ENCODE results near the gene RFX2. TPM values are rescaled to one million over a fixed set of nuclear protein-coding genes. Genes with fewer than 3 reads are reported as not detected.

RFX2 gene
- total RNA-seq, 4 donors from 2014 or later, result 0.31 to 10.5 (median 2.2) TPM

DNA sequence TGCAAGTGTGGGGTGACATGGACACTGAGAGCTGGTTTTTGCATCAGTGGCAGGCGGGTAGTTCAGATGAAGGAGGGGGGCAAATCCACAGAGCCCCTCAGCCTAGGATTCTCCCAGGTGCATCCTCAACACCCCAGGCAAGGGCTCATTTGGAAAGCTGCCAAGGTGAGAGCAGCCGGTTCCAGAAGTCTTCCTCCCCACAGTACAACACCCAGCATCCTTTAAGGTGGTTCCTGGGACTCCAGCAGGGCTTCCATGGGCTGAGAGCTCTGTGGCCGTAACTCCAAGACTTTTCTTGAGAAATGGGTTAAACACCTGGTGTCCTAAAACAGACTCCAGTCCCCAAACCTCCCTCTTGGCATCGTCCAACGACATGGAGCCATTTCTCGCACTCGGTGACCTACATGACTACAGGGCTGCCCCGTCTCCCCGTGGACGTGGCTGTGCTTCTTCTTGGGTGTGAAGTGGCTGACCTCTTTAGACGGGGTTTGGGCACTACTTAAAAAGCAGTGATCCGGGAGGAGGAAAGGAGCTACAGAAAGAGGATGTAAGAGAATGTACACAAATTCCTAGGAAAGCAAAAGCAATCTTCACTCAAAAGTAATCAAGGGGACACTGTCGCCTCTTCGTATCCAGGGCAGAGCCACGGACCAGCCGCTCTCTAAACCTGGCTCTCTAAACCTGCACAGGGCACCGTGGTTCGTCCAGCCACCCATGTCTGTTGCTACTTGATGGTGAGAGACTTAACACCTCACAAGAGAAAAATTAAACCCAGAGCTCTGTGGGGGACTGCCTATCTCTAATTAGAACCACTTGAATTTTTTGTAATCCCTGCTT lies 157.9 kb downstream of the RFX2 start:
- in situ Hi-C loops (cut with MboI; ENCODE audit: low sequenced_read_pairs in 4 of 4), result no loop called here
- DNase-seq (no peak), ATAC-seq (no peak)
- Histone ChIP-seq H3K27ac (no peak overlapping the region), H3K27me3 (no peaks in the 10 kb centered on the region), H3K4me1 (peaks cover 58 to 64% of the 10 kb centered on the region in 2 donors), H3K4me3 (no peak overlapping the region), H3K36me3 (no peaks in the 10 kb centered on the region), H3K9me3 (no peaks in the 10 kb centered on the region)
- TF ChIP-seq, protein P1, sequence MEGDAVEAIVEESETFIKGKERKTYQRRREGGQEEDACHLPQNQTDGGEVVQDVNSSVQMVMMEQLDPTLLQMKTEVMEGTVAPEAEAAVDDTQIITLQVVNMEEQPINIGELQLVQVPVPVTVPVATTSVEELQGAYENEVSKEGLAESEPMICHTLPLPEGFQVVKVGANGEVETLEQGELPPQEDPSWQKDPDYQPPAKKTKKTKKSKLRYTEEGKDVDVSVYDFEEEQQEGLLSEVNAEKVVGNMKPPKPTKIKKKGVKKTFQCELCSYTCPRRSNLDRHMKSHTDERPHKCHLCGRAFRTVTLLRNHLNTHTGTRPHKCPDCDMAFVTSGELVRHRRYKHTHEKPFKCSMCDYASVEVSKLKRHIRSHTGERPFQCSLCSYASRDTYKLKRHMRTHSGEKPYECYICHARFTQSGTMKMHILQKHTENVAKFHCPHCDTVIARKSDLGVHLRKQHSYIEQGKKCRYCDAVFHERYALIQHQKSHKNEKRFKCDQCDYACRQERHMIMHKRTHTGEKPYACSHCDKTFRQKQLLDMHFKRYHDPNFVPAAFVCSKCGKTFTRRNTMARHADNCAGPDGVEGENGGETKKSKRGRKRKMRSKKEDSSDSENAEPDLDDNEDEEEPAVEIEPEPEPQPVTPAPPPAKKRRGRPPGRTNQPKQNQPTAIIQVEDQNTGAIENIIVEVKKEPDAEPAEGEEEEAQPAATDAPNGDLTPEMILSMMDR (IDR thresholded peaks at IDR 0.05 in 4 of 5, conservative IDR thresholded peaks at IDR 0.05 in 1 of 5), result no peak
- no peak for TF ChIP-seq POLR2A (IDR thresholded peaks at IDR 0.05)
- intact Hi-C loops (cut with DNase I; ENCODE audit: low total_unique reads), result no loop called here

DNA sequence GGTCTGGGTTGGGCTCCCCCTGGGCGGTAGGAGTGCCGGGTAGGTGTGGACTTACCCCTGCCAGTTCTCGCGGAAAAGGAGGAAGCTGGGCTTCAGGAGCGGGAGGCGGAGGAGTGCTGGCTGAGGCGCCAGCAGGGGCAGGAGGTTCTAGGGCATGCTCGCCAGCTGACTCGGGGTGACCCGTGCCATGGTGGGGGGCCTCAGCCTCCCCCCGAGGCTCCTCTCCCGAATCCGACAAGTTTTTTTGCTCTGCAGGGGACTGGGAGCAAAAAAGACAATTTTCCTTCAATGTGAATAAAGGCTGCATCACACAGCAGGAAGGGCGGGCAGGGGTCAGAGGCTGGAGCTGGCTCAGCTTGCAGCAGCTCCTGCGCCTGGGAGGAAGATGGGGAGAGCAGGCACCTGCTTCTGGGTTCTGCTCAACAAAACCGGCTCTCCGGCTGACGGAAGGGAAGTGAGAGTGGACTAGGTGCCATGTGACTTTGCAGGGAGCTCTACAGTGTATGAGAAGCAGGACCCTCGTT lies 158.9 kb downstream of the RFX2 start:
- intact Hi-C loops (cut with DNase I; ENCODE audit: low total_unique reads) (no loop called here), in situ Hi-C loops (cut with MboI; ENCODE audit: low sequenced_read_pairs in 4 of 4) (no loop called here)
- Histone ChIP-seq H3K9me3 (no peaks in the 10 kb centered on the region), H3K27me3 (no peaks in the 10 kb centered on the region), H3K27ac (no peak overlapping the region), H3K36me3 (no peaks in the 10 kb centered on the region), H3K4me1 (peaks cover 58 to 60% of the 10 kb centered on the region in 2 donors), H3K4me3 (no peak overlapping the region)
- DNase-seq, result no peak
- TF ChIP-seq POLR2A (IDR thresholded peaks at IDR 0.05), result no peak
- no peak for ATAC-seq

DNA sequence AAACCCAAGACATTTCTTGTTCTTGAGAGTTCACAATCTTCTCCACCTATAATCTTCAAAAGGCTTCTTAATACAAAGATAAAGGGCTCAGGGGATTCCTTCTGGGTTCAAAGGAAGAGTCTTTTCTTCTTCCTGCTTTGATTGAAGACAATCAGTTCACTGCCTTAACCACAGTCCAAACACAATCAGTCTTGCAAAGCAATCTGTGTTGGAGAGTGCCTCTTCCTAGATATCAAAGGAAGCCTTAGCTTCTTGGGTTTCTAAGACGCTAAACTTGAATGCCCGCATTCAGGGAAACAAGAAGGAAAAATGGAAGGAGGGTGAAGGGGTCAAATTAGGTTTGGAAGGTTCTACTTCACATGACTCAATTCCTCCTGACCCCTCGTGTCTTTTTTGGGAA lies 159.6 kb downstream of the RFX2 start:
- intact Hi-C loops (cut with DNase I; ENCODE audit: low total_unique reads), result no loop called here
- Histone ChIP-seq H3K27me3 (no peaks in the 10 kb centered on the region), H3K9me3 (no peaks in the 10 kb centered on the region), H3K4me3 (no peak overlapping the region), H3K4me1 (peaks cover 56 to 58% of the 10 kb centered on the region in 2 donors), H3K27ac (no peak overlapping the region), H3K36me3 (no peaks in the 10 kb centered on the region)
- DNase-seq (no peak), ATAC-seq (no peak)
- TF ChIP-seq, protein P1 (IDR thresholded peaks at IDR 0.05 in 4 of 5, conservative IDR thresholded peaks at IDR 0.05 in 1 of 5), result no peak
- TF ChIP-seq POLR2A (IDR thresholded peaks at IDR 0.05), result no peak
- in situ Hi-C loops (cut with MboI; ENCODE audit: low sequenced_read_pairs in 4 of 4), result no loop called here

DNA sequence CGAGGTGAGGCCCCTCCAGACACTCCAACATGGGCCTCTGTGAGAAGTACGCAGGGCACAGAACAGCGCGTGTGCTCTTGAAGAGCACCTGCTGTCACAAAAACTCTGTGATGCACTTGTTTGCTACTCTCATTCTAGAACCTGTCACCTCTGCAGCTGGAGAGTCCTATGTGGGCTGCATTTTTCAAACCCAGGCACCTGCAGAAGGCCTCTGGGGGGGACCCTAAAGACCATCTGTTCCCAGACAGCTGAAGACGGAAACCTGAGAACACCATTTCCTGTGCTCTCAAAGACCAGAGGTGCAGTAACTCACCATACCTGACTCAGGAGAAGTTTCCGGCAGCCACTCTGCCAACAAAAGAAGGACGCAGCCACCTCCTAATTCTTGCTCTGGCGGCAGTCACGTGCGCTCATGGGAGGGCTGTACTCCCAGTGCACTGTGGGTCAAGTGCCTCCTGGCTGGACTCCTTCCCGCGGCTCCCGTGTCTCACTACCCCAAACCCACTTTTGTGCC lies 160.5 kb downstream of the RFX2 start:
- no peaks in the 10 kb centered on the region for H3K27me3 ChIP-seq
- no peak overlapping the region for H3K27ac ChIP-seq
- H3K36me3 ChIP-seq, result no peaks in the 10 kb centered on the region
- TF ChIP-seq, protein P1 (IDR thresholded peaks at IDR 0.05 in 4 of 5, conservative IDR thresholded peaks at IDR 0.05 in 1 of 5), result no peak
- no peak for TF ChIP-seq POLR2A (IDR thresholded peaks at IDR 0.05)
- ATAC-seq, result peak in 1 of 2 donors; percentile 19
- in situ Hi-C loops (cut with MboI; ENCODE audit: low sequenced_read_pairs in 4 of 4), result no loop called here
- H3K4me1 ChIP-seq, result peaks cover 48 to 53% of the 10 kb centered on the region in 2 donors
- no peak overlapping the region for H3K4me3 ChIP-seq
- intact Hi-C loops (cut with DNase I; ENCODE audit: low total_unique reads), result no loop called here
- no peak for DNase-seq
- H3K9me3 ChIP-seq, result no peaks in the 10 kb centered on the region

DNA sequence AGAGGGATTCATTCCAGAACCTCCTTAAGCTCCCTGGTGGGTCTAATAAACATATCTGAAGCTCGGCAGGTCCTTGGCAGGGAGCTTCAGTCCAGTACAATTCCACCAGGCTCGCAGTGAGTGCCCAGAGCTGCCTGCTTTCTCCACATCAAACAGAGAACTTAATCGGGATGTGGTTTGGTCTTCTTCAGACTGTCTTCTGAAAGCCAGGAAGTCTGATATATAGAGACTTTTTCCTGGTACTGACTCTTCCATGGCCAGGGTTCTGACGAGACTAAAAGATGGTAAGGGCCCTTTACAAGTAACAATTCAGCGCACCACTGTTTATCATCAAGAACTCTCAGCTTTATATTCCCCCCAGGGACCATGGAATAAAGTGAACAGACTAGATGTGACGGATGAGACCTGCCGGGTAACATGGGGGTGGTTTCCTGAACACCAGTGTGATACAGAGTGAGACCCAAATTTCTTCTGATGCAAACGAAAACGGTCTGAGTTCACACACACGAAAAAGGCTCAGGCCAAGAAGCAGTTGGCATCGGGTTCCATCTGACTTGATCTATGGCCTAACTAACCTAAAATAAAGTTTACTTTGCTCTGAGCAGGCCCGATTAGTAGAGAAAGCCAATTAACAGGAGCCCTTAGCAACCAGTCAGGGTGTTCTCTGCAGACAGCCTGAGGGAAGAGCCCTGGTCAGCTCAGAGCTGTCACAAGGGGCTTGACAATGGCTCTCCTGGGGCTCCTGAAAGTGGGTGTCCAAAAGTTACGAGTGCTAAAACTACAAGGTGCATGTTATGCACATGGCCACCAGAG lies 161.3 kb downstream of the RFX2 start:
- no peak overlapping the region for H3K4me3 ChIP-seq
- intact Hi-C loops (cut with DNase I; ENCODE audit: low total_unique reads) (no loop called here), in situ Hi-C loops (cut with MboI; ENCODE audit: low sequenced_read_pairs in 4 of 4) (no loop called here)
- H3K4me1 ChIP-seq, result peaks cover 39 to 44% of the 10 kb centered on the region in 2 donors
- DNase-seq (no peak), ATAC-seq (no peak)
- TF ChIP-seq, protein P1 (IDR thresholded peaks at IDR 0.05 in 4 of 5, conservative IDR thresholded peaks at IDR 0.05 in 1 of 5), result no peak
- TF ChIP-seq POLR2A (IDR thresholded peaks at IDR 0.05), result no peak
- H3K27me3 ChIP-seq, result no peaks in the 10 kb centered on the region
- no peak overlapping the region for H3K27ac ChIP-seq
- no peaks in the 10 kb centered on the region for H3K36me3 ChIP-seq
- no peaks in the 10 kb centered on the region for H3K9me3 ChIP-seq

Measured in gastrocnemius medialis (tissue), 4 donors.